B cell (primary cell): ENCODE results near the gene HOXA4. TPM values are rescaled to one million over a fixed set of nuclear protein-coding genes. Genes with fewer than 3 reads are reported as not detected.

Experiments
- ATAC-seq: fragments of 200-7000 bp; cut with Tn5 transposase; one replicate; pipeline ENCODE4 v1.10.0; 2021; ENCODE audit warnings: low read depth, mild to moderate bottlenecking, moderate number of reproducible peaks, moderate library complexity
- CTCF ChIA-PET: fragments of 350-600 bp; sonication (Branson Sonifier 250); formaldehyde crosslinking; loops from one replicate; lab custom pipeline; 2021; ENCODE audit warnings: antibody characterized with exemption, inconsistent platforms; lab: Charles Lee
- POLR2A ChIA-PET: fragments of 350-600 bp; sonication (Branson Sonifier 250); formaldehyde crosslinking; loops from one replicate; lab custom pipeline; 2021; ENCODE audit warnings: antibody characterized with exemption; lab: Charles Lee
- DNase-seq: peaks from one replicate; pipeline ENCODE4 v3.0.0; 2013
- H2AFZ ChIP-seq: 2 replicates; pipeline ENCODE4 v1.6.1; 2012; ENCODE audit warnings: mild to moderate bottlenecking, low read depth, low read length; ENCODE audit not compliant: insufficient read depth, poor library complexity, severe bottlenecking
- H3K27ac ChIP-seq, 2 donors: 1 replicate in 1 of 2; 2 replicates in 1 of 2; pipeline ENCODE4 v1.5.1; 2012 to 2013; ENCODE audit warnings: low read length in 2 of 2, mild to moderate bottlenecking in 2 of 2, moderate library complexity in 1 of 2
- H3K27me3 ChIP-seq, 4 experiments: fragments of 200-600 bp in 1 of 4; sonication (generic) in 1 of 4; replicated peaks in 1 of 4; 1 replicate in 2 of 4; 2 replicates in 2 of 4; pipeline versions ENCODE4 v1.6.1 to v1.7.0; 2013 to 2016; ENCODE audit warnings: low read length in 3 of 4, mild to moderate bottlenecking in 2 of 4, mixed read lengths in 1 of 4, moderate library complexity in 1 of 4; ENCODE audit not compliant: insufficient read depth in 4 of 4, control insufficient read depth in 3 of 4; ENCODE audit errors: control extremely low read depth in 1 of 4
- H3K36me3 ChIP-seq, 2 experiments: replicated peaks in 1 of 2; 1 replicate in 1 of 2; 2 replicates in 1 of 2; pipeline versions ENCODE4 v1.6.1 to v1.7.1; 2013; ENCODE audit warnings: low read length in 1 of 2; ENCODE audit not compliant: insufficient read depth in 2 of 2, control insufficient read depth in 1 of 2; ENCODE audit errors: control extremely low read depth in 1 of 2, extremely low read depth in 1 of 2
- H3K4me1 ChIP-seq, 2 donors: fragments of 200-600 bp in 1 of 2; sonication (generic) in 1 of 2; 1 replicate in 1 of 2; 2 replicates in 1 of 2; pipeline versions ENCODE4 v1.5.1 to v1.6.1; 2013 to 2017; ENCODE audit warnings: low read length in 2 of 2; ENCODE audit not compliant: control insufficient read depth in 2 of 2, insufficient read depth in 2 of 2
- H3K4me2 ChIP-seq: replicated peaks from 2 replicates; pipeline ENCODE3; 2012; ENCODE audit warnings: mild to moderate bottlenecking, low read depth, low read length; ENCODE audit not compliant: poor library complexity, severe bottlenecking
- H3K4me3 ChIP-seq, 5 experiments: fragments of 200-600 bp in 1 of 5; sonication (generic) in 1 of 5; 1 replicate in 3 of 5; 2 replicates in 2 of 5; pipeline versions ENCODE4 v1.5.1 to v1.7.0; 2011 to 2016; ENCODE audit warnings: low read length in 4 of 5, mild to moderate bottlenecking in 4 of 5, low read depth in 2 of 5, control low read depth in 1 of 5, moderate library complexity in 1 of 5; ENCODE audit not compliant: insufficient read depth in 1 of 5; ENCODE audit errors: control extremely low read depth in 1 of 5, extremely low read depth in 1 of 5
- H3K79me2 ChIP-seq: fragments of 200-600 bp; sonication (generic); one replicate; pipeline ENCODE4 v1.6.0; 2016; ENCODE audit warnings: low read length; ENCODE audit not compliant: control insufficient read depth, insufficient read depth
- H3K9ac ChIP-seq: fragments of 200-600 bp; sonication (generic); 2 replicates; pipeline ENCODE4 v1.6.1; 2017; ENCODE audit warnings: mild to moderate bottlenecking, low read length, moderate library complexity
- H3K9me3 ChIP-seq, 3 donors: one replicate each; pipeline versions ENCODE4 v1.6.1 to v1.7.1; 2013; ENCODE audit warnings: low read length in 2 of 3; ENCODE audit not compliant: control insufficient read depth in 2 of 3, insufficient read depth in 1 of 3; ENCODE audit errors: control extremely low read depth in 1 of 3
- H4K20me1 ChIP-seq: 2 replicates; pipeline ENCODE4 v1.6.0; 2012; ENCODE audit warnings: mild to moderate bottlenecking, low read length; ENCODE audit not compliant: insufficient read depth, control insufficient read depth, poor library complexity, severe bottlenecking
- H3K27ac Mint-ChIP-seq: one replicate; pipeline ENCODE4 v1.8.0; 2021; ENCODE audit warnings: mixed read lengths
- H3K27me3 Mint-ChIP-seq: one replicate; pipeline ENCODE4 v1.8.0; 2021; ENCODE audit warnings: mixed read lengths
- H3K4me1 Mint-ChIP-seq: one replicate; pipeline ENCODE4 v1.8.0; 2021; ENCODE audit warnings: mixed read lengths
- H3K4me3 Mint-ChIP-seq: one replicate; pipeline ENCODE4 v1.8.0; 2021; ENCODE audit warnings: mixed read lengths
- H3K9me3 Mint-ChIP-seq: one replicate; pipeline ENCODE4 v1.8.0; 2022; ENCODE audit warnings: mixed read lengths; ENCODE audit not compliant: insufficient read depth
- EZH2 ChIP-seq: IDR thresholded peaks from 2 replicates; pipeline ENCODE4 v1.6.1; 2012; ENCODE audit warnings: borderline replicate concordance, low read depth, mild to moderate bottlenecking, moderate library complexity, low read length; ENCODE audit not compliant: insufficient read depth, poor library complexity, severe bottlenecking
- WGBS: methylation state at CpG from one replicate; pipeline ENCODE4 v1.1.5; 2013; ENCODE audit warnings: missing lambda C conversion rate; ENCODE audit not compliant: insufficient coverage; 5-methylcytosine and 5-hydroxymethylcytosine counted together
- intact Hi-C: fragments of 100-400 bp; cut with micrococcal nuclease; formaldehyde crosslinking; loops from one replicate; pipeline ENCODE4 v1.10.0; 2022
- polyA plus RNA-seq: library from polyadenylated mRNA; depleted of rRNA; stranded (reverse); fragments of >200 nt; gene quantifications from 2 replicates; pipeline ENCODE4 v1.2.3, GENCODE V29; 2012
- total RNA-seq, 2 donors: library from RNA; stranded (reverse); fragments of 120-200 nt in 1 of 2; gene quantifications; 1 replicate in 1 of 2; 2 replicates in 1 of 2; pipeline versions ENCODE4 v1.2.3 to v1.2.4, GENCODE V29; 2013 to 2022
- TF ChIP-seq, protein P1 (sequence below): fragments of 200-600 bp; IDR thresholded peaks from one replicate; pipeline ENCODE4 v1.8.0; 2022; ENCODE audit warnings: antibody characterized with exemption, mild to moderate bottlenecking

Gene HOXA4
- total and polyA plus RNA-seq, 2 donors (not counting 1 experiment from before 2014, with no cell fraction given): 0.30 TPM; not detected in 1

DNA sequence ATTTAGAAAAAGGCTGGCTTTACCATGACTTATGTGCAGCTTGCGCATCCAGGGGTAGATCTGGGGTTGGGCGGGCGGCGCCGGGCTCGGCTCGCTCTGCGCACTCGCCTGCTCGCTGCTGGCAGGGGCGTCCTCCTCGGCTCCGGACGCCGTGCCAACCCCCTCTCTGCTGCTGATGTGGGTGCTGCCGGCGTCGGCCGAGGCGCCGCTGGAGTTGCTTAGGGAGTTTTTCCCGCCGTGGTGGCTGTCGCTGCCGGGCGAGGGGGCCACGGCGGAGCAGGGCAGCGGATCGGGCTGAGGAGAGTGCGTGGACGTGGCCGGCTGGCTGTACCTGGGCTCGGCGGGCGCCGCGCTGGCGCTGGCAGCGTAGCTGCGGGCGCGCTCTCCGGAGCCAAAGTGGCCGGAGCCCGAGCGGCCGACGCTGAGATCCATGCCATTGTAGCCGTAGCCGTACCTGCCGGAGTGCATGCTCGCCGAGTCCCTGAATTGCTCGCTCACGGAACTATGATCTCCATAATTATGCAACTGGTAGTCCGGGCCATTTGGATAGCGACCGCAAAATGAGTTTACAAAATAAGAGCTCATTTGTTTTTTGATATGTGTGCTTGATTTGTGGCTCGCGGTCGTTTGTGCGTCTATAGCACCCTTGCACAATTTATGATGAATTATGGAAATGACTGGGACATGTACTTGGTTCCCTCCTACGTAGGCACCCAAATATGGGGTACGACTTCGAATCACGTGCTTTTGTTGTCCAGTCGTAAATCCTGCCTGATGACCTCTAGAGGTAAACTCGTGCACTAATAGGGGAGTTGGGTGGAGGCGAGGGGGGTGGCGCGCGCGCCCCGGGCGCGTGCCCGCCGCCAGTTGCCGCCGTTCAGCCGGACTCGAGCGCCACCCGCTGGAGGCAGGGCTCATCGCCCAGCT, 12.7 kb upstream of the HOXA4 start, which contains the start of gene HOXA5:
HOXA5 (minus strand) TSS at position 659 of the 927 bp plus-strand sequence; CDS start at position 585, 74 bp downstream.
- Histone ChIP-seq H3K4me3 (peak within 1 kb of the TSS in 2 of 5 experiments; percentile 5 to 35), H3K27ac (no peak within 1 kb of the TSS), H3K4me1 (peaks cover 11 to 14% of the 10 kb centered on the region in 2 donors), H3K9me3 (peaks cover 0 to 54% (median 0%) of the 10 kb centered on the region in 3 donors), H3K36me3 (no peaks in the 10 kb centered on the region), H3K4me2 (peak within 1 kb of the TSS; percentile 47), H3K79me2 (no peaks in the 10 kb centered on the region), H3K9ac (no peak within 1 kb of the TSS), H4K20me1 (no peaks in the 10 kb centered on the region), H2AFZ (no peak within 1 kb of the TSS), H3K27me3 (peaks cover 0 to 64% (median 30%) of the 10 kb centered on the region in 4 experiments)
- Mint-ChIP-seq H3K9me3 (no peaks in the 10 kb centered on the region), H3K27me3 (peaks cover 56% of the 10 kb centered on the region), H3K4me3 (peak within 1 kb of the TSS; percentile 65), H3K4me1 (peaks cover 14% of the 10 kb centered on the region), H3K27ac (peak within 1 kb of the TSS; percentile 26)
- TF ChIP-seq, protein P1, sequence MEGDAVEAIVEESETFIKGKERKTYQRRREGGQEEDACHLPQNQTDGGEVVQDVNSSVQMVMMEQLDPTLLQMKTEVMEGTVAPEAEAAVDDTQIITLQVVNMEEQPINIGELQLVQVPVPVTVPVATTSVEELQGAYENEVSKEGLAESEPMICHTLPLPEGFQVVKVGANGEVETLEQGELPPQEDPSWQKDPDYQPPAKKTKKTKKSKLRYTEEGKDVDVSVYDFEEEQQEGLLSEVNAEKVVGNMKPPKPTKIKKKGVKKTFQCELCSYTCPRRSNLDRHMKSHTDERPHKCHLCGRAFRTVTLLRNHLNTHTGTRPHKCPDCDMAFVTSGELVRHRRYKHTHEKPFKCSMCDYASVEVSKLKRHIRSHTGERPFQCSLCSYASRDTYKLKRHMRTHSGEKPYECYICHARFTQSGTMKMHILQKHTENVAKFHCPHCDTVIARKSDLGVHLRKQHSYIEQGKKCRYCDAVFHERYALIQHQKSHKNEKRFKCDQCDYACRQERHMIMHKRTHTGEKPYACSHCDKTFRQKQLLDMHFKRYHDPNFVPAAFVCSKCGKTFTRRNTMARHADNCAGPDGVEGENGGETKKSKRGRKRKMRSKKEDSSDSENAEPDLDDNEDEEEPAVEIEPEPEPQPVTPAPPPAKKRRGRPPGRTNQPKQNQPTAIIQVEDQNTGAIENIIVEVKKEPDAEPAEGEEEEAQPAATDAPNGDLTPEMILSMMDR: no peak
- no peak for TF ChIP-seq EZH2
- ChIA-PET CTCF (interaction anchor here (0.7 to 1.7 kb wide), 6 partner anchors 12 to 1112 kb away, joined by 3 to 7 read pairs (median 3); no protein-coding TSS in a partner anchor), POLR2A (interaction anchor here (0.6 kb wide), 1 partner anchor 1050 kb away, joined by 5 read pairs; no protein-coding TSS in a partner anchor)
- 80% methylated on average over 86 of the region's 86 CpGs for WGBS
- intact Hi-C loops: no loop called here
- ATAC-seq: peak; percentile 42
- peak; percentile 37 for DNase-seq
